SK-N-DZ (cell line): ENCODE measurements around the gene APOE. TPM values are rescaled to one million over a fixed set of nuclear protein-coding genes. Genes with fewer than 3 reads are reported as not detected.
"Not testable (repeated sequence)": the region's sequence is repeated elsewhere in the genome, so short reads cannot be mapped to it uniquely, and the experiment has no call there.

Source experiments
- DNase-seq: peaks from one replicate; pipeline ENCODE4 v3.0.0-alpha.2; 2015; ENCODE audit warnings: low spot score
- polyA plus RNA-seq, 2 experiments: library from polyadenylated mRNA; depleted of rRNA; stranded (reverse); fragments of >200 nt; gene quantifications; 2 replicates each; pipeline ENCODE4 v1.2.3, GENCODE V29; 2014

Gene APOE
- polyA plus RNA-seq (2014; cell fraction: cytosol; rRNA removed) = 11.4 and 15.3 TPM in 2 replicates
- polyA plus RNA-seq (2014; cell fraction: nucleus; rRNA removed) = 14.9 and 17.0 TPM in 2 replicates

DNA sequence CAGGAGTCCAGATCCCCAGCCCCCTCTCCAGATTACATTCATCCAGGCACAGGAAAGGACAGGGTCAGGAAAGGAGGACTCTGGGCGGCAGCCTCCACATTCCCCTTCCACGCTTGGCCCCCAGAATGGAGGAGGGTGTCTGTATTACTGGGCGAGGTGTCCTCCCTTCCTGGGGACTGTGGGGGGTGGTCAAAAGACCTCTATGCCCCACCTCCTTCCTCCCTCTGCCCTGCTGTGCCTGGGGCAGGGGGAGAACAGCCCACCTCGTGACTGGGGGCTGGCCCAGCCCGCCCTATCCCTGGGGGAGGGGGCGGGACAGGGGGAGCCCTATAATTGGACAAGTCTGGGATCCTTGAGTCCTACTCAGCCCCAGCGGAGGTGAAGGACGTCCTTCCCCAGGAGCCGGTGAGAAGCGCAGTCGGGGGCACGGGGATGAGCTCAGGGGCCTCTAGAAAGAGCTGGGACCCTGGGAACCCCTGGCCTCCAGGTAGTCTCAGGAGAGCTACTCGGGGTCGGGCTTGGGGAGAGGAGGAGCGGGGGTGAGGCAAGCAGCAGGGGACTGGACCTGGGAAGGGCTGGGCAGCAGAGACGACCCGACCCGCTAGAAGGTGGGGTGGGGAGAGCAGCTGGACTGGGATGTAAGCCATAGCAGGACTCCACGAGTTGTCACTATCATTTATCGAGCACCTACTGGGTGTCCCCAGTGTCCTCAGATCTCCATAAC is at the start of gene APOE:
APOE (plus strand) TSS at position 360 of the 724 bp plus-strand sequence. CDS start 829 bp downstream, outside the sequence.
- no peak for DNase-seq

DNA sequence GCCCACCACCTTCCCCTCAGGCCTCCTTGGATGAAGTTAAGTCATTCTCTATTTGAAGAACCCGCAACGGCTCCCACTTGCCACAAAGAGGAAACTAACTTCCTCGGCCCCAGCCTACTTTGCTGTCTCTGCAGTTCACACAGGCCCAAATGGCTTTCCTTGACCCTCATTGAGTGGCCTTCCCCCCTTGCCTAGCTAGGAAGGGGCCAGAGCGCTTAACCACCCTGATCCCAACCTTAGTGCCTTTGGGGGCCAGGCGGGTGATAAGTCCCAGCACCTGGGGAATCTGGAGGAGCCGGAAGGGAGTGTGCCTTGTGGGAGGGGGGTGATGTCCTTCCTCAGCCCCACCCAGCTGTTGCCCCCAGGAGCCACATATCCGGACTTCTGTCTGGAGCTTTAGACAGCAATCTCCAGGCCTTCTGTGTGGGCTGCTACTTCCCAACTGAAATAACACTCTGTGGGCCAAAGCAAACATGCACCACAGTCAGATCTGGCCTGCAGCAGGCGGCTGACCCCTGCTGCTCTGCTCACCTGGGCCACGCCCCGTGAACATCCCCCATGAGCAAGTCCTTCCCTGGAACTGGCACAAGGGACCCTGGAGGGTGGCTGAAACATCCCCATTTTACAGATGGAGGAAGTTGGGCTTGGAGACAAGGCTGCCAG is 49.0 kb upstream of the APOE start:
- DNase-seq = no peak

GRCh38 chr19:44857837-44858236 is 47.8 kb upstream of the APOE start:
- DNase-seq = no peak

DNA sequence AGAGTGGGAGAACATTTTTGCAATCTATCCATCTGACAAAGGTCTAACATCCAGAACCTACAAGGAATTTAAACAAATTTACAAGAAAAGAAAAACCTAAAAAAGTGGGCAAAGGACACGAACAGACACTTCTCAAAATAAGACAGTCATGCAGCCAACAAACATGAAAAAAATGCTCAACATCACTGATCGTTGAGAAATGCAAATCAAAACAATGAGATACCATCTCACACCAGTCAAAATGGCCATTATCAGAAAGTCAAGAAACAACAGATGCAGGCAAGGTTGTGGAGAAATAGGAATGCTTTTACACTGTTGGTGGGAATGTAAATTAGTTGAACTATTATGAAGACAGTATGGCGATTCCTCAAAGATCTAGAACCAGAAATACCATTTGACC is 44.0 kb upstream of the APOE start:
- not testable (repeated sequence) for DNase-seq

- no peak for DNase-seq
These were observed 41.6 kb upstream of the APOE start for GRCh38 chr19:44863990-44864389.

DNA sequence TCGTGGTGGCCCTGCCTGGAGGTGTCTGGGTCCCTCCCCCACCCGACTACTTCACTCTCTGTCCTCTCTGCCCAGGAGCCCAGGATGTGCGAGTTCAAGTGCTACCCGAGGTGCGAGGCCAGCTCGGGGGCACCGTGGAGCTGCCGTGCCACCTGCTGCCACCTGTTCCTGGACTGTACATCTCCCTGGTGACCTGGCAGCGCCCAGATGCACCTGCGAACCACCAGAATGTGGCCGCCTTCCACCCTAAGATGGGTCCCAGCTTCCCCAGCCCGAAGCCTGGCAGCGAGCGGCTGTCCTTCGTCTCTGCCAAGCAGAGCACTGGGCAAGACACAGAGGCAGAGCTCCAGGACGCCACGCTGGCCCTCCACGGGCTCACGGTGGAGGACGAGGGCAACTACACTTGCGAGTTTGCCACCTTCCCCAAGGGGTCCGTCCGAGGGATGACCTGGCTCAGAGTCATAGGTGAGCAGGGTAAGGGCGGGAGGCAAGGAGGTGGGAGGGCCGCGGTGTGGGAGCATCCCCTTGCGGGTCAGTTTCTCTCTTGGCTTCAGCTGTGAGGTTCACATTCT is 40.3 kb upstream of the APOE start:
- no peak for DNase-seq

DNA sequence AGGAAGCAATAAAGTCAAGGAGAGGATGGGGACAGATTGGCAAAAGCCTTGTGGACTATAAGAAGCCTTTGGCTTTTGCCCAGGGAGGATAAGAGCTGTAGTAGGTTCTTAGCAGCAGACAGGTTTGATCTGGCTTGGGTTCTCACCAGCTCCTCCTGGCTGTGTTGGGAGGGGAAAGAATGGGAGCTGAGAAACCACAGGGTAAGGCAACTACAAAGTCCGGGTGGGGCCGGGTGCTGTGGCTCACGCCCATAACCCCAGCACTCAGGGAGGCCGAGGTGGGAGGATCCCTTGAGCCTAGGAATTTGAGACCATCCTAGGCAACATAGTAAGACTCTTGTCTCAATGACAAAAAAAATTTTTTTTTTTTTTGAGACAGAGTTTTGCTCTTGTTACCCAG is 38.9 kb upstream of the APOE start:
- DNase-seq = no peak

- no peak for DNase-seq
These were observed 38.0 kb upstream of the APOE start for GRCh38 chr19:44867578-44867977.

GRCh38 chr19:44869733-44870470 is 35.7 kb upstream of the APOE start:
- no peak for DNase-seq

- DNase-seq = no peak
These were observed 33.8 kb upstream of the APOE start for GRCh38 chr19:44871809-44872208.

DNA sequence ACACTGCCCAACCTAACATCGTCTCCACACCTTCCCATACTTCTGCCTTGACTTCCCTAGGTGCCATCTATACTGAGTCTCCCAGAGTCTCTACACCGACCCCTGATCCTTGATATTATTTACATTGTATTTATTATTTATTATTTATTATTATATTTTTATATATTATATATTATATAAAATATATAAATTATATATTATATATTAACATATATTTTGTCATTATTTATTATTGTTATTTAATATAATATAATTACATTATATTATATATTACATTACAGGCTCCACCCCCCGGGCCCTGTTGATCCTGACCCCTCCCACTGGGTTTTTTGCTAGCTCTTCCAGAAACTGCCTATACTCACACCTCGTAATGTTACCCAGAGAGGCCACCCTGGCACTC is 32.9 kb upstream of the APOE start:
- no peak for DNase-seq

DNA sequence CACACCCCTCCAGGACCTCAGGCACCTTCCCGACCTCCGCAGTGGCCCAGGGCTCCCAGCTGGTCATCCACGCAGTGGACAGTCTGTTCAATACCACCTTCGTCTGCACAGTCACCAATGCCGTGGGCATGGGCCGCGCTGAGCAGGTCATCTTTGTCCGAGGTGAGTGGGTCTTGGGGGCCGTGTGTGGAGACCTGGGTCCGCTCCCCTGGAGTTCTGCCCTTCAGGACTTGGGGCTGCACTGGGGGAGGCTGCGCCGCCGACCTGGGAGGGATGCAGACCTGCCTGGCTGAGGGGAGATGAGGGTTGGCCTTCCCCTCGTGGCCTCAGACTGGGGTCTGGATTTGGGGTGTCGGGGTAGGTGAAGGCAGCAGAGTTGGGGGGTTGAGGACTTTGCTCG is 31.3 kb upstream of the APOE start:
- no peak for DNase-seq

- DNase-seq = no peak
These were observed 29.7 kb upstream of the APOE start for GRCh38 chr19:44875666-44876451.

DNA sequence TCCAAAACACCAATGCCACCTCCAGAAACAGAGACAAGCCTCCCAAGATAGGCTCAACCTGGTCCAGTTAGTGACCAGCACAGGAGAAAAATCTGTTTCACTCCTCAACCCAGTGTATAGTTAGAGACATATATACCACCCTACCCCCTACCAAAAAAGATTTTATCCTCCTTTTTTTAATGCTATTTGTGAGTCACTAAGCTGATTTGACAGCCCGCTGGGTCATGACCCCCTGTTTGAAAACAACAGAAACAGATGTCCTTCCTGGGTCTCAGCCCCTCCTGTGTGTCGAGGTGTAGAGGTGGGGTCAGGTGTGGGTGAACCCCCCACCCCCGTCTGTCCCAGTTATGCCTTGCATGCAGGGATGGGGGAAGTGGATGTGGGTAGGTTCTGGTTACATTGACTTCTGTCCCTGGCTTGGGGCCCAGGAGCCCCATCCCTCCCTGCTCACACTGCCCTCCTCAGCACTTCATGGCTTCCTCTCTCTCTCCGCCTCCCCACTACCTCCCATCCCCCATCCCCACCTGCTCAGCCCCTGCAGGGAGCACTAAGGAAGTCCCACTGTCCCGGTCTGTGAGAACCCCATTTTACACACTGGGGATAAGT is 28.6 kb upstream of the APOE start:
- no peak for DNase-seq

DNA sequence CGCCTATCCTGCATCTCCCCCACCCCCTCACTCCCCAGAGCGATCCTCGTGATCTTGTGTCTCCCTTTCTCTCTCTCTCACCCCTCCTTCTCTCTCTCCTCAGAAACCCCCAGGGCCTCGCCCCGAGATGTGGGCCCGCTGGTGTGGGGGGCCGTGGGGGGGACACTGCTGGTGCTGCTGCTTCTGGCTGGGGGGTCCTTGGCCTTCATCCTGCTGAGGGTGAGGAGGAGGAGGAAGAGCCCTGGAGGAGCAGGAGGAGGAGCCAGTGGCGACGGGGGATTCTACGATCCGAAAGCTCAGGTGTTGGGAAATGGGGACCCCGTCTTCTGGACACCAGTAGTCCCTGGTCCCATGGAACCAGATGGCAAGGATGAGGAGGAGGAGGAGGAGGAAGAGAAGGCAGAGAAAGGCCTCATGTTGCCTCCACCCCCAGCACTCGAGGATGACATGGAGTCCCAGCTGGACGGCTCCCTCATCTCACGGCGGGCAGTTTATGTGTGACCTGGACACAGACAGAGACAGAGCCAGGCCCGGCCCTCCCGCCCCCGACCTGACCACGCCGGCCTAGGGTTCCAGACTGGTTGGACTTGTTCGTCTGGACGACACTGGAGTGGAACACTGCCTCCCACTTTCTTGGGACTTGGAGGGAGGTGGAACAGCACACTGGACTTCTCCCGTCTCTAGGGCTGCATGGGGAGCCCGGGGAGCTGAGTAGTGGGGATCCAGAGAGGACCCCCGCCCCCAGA is 27.3 kb upstream of the APOE start:
- no peak for DNase-seq

DNA sequence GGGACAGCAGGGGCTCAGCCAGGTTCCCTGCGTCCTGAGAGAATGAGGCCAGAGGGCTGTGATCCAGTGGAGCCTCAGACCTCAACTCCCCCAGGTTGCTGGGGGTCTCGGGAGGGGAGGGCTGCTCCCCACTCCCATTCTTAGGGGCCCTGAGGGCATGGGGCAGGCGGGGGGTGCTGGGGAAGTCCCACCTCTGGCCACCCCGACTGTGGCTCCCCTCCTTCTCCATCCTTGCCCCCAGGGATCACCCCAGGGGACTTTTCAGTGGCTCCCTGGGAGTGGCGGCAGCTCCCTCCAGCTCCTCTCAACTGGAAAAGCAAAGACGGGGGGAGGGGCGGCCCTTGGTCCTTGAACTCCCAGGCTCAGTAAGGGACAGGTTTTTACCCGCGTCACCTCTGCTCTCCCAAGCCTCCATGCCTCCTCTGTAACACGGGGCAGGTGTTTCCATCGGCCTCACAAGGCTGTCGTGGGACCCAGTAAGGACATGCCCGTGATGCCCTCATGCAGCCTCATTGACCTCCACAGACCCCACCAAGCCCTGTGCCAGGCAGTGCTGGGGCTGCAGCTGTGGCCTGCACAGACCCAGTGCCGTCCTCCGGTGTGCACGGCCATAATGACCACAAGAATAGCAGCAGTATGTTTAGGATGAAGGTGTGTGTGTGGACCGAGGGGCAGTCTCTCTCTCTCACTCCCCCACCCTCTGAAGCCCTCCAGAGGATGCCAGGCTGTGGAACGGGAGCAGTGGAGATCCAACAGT is 26.1 kb upstream of the APOE start:
- no peak for DNase-seq

DNA sequence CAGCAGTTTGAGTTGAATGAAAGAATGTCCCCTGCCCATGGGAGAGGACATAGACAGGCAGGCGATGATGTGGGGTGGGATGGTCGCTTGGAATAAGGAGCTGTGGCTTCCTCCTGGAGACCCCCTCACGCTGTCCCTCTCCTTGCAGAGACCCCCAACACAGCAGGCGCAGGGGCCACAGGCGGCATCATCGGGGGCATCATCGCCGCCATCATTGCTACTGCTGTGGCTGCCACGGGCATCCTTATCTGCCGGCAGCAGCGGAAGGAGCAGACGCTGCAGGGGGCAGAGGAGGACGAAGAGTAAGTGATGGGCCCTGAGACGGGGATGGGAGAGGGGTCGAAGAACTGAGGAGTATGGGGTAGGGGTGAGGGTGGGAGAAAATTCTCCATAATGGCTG is 23.5 kb upstream of the APOE start:
- no peak for DNase-seq

DNA sequence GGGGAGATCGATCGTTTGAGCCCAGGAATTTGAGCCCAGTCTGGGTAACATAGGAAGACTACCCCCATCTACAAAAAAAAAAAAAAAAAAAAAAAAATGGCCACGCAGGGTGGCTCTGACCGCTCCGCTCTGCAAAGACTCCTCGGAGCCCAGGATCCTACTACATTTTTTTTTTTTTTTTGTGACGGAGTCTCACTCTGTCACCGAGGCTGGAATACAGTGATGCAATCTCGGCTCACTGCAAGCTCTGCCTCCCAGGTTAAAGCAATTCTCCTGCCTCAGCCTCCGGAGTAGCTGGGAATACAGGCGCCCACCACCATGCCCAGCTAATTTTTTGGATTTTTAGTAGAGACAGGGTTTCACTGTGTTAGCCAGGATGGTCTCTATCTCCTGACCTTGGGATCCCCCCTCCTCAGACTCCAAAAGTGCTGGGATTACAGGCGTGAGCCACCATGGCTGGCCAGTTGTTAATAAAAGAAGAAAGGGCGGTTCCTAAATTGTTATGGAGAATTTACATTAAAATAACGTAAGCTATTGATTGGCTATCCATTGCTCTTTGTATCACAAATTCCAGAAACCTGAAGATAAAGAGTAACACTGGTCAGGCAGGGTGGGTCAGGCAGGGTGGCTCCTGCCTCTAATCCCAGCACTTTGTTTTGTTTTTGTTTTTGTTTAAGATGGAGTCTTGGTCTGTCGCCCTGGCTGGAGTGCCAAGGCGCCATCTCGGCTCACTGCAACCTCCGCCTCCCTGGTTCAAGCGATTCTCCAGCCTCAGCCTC is 22.8 kb upstream of the APOE start:
- DNase-seq = not testable (repeated sequence)

DNA sequence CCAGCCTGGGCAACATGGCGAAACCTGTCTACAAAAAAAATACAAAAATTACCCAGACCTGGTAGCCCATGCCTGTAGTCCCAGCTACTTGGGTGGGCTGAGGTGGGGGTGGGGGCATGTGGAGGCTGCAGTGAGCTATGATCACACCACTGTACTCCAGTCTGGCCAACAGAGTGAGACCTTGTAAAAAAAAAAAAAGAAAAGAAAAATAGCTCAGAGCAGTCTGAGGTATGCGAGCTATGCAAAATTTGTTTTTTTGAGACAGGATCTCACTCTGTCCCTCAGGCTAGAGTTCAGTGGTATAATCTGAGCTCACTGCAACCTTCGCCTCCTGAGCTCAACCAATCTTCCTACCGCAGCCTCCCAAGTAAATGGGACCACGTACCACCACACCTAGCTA is 21.7 kb upstream of the APOE start:
- DNase-seq = no peak
